GM10266 (cell line): ENCODE measurements around the gene GIN1.

Experiments
- DNase-seq: peaks from one replicate; pipeline ENCODE4 v3.0.0; 2012; ENCODE audit errors: extremely low spot score
- TF ChIP-seq, protein P1 (sequence below): IDR thresholded peaks from 2 replicates; pipeline ENCODE4 v1.5.1; 2012; ENCODE audit warnings: mild to moderate bottlenecking, low read depth; ENCODE audit not compliant: control insufficient read depth, insufficient read depth; ENCODE audit errors: missing control alignments

Gene GIN1

DNA sequence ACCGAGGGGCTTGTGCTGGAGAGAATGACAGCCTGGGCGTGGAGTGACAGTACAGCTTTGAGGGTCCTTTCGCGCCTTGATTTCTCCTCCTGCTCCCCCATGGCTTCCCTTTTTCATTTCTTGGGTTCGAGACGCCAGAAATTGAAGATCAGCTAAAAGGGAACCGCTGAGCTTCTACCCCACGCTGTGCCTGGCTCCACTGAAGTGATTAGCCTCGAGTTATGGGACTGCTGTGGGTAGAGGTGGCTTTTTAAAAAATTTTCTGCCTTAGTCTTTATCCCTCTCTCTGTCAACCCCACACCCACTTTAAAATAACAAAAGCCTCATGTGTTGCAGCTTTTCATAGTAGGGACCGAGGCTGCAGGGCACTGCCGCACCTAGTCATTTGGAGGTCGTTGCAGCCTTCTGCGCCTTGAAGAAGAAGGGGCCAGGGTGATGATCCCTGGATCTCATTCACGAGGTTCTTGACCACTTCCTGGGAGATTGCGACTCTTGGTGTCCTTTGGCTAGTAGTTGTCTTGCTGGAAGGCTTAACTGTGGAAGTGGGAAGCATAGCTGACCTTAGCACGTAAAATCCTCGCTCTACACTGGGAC is 766 bp upstream of the GIN1 start:
- TF ChIP-seq, protein P1, sequence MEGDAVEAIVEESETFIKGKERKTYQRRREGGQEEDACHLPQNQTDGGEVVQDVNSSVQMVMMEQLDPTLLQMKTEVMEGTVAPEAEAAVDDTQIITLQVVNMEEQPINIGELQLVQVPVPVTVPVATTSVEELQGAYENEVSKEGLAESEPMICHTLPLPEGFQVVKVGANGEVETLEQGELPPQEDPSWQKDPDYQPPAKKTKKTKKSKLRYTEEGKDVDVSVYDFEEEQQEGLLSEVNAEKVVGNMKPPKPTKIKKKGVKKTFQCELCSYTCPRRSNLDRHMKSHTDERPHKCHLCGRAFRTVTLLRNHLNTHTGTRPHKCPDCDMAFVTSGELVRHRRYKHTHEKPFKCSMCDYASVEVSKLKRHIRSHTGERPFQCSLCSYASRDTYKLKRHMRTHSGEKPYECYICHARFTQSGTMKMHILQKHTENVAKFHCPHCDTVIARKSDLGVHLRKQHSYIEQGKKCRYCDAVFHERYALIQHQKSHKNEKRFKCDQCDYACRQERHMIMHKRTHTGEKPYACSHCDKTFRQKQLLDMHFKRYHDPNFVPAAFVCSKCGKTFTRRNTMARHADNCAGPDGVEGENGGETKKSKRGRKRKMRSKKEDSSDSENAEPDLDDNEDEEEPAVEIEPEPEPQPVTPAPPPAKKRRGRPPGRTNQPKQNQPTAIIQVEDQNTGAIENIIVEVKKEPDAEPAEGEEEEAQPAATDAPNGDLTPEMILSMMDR: no peak
- no peak for DNase-seq

DNA sequence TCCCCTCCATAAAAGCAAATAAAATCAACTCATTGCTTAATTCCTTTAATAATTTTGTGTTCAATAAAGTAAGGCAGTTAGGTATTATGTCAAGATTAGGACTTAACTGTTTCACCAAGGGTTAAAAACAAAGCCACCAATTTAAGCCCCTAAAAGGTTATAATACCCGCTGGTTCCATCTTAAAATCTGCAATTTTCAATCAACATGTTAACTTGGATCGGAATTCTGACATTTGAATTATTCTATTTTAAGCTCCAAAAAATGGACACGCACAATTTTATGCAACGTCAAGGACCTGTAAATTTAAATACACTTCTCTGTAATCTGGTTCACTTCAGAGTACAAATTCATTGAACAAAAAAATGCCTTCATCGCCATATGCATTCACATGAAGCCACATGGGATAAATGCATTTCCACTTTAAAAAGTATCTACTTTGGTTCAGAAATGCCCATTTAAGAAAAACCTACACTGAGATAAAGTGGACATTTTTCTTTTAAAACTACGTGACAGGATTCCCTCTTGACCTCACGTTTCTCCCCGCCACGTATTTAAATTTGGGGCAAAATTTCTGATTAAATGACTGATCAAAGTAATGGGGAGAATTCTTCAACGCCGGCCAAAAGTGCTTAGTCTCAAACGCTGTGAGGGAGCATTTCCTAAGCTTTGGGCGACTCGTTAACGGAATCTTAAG is 721 bp downstream of the GIN1 start:
- DNase-seq: no peak
- TF ChIP-seq, protein P1: no peak

DNA sequence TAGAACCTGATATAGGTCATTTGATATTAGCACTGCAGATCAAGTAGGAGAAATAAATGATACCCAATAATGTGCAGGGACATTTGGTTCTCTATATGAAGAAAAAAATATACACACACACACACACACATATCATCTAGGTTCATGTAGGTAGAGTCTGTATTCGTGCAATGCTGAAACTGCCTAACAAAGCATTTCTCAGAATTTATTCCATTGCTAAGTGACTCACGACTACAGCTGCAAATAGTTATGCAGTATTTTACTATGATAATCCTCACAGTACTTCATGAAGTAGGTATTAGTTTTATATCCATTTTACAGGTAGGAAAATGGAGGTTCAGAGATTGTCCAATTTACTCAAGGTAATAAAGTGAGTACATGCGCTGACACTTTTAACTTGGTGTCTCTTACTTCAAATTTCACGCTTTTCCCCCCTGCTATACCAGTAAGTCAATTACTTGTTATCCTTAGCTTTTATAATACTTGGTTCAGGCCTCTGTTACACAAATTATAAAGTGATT is 2.4 kb downstream of the GIN1 start:
- TF ChIP-seq, protein P1: no peak
- DNase-seq: no peak

DNA sequence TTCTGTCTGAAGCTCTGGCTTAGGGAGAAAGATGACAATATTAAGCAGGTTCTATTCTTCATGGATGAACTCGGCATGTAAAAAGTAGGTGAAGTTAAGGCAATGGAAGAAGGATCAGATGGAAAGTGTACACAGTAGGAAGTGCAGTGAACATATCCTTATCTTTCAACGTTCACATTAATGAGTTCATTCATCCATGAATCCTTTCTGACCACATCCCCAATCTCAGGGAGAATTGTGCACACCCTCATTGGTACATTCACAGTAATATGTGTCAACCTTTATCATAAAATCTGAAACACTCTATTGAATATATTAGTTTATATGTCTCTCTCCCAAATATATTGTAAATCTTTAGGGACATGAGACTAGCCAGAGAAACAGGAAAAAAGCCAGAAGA is 5.5 kb downstream of the GIN1 start:
- DNase-seq: no peak
- TF ChIP-seq, protein P1: no peak

DNA sequence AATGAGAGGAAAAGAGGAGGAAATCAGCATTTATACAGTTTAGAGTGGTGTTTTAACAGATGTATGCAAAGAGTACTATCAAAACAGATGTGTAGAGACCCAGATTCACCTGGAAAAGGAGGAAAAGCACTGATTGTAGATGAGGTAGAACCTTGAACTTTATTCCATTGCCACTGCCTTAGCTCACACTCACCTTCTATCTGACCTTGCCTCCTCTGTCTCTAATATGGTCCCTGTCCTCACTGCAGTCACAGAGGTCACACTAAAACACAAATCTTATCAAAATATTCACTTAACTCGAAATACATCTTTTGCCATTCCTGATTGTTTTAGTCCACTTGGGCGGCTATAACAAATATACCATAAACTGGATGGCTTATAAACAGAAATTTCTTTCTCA is 7.0 kb downstream of the GIN1 start:
- TF ChIP-seq, protein P1: no peak
- no peak for DNase-seq

DNA sequence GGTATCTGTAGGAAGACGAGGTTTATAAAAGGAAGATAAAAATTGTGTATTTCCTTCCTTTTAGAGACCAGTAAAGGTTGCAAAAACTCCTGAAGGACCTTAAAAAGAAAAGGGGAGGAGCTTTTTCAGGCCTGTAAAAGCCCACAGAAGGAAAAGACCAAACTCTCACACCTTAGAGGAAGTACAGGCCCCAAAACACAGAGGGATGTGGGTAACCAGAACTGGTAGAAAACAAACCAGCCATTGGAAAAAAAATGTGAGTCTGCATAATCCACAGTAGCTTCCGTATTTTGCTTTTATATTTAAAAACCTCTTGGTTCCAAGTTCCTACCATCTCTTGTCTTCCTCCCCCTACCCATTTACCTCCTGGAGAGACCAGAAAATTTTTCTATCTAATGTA is 8.5 kb downstream of the GIN1 start:
- no peak for DNase-seq

More for the DNA sequence above, 8.5 kb downstream of the GIN1 start:
- TF ChIP-seq, protein P1: no peak
